CD8-positive, alpha-beta memory T cell (primary cell): ENCODE results near the gene RASGRP2. TPM values are rescaled to one million over a fixed set of nuclear protein-coding genes. Genes with fewer than 3 reads are reported as not detected.

Experiments
- CTCF ChIA-PET: fragments of 350-600 bp; sonication (Branson Sonifier 250); formaldehyde crosslinking; loops from one replicate; lab custom pipeline; 2021; ENCODE audit warnings: antibody characterized with exemption; lab: Charles Lee
- POLR2A ChIA-PET: fragments of 350-600 bp; sonication (Branson Sonifier 250); formaldehyde crosslinking; loops from one replicate; lab custom pipeline; 2021; ENCODE audit warnings: antibody characterized with exemption; lab: Charles Lee
- DNase-seq, 5 donors: peaks; one replicate each; pipeline versions ENCODE4 v3.0.0 to v3.0.0-alpha.2; 2020 to 2022; ENCODE audit warnings: mixed read lengths in 1 of 5
- H3K27ac ChIP-seq: one replicate; pipeline ENCODE4 v1.7.0; 2013; ENCODE audit warnings: low read depth, mild to moderate bottlenecking, low read length, moderate library complexity
- H3K27me3 ChIP-seq: 2 replicates; pipeline ENCODE4 v1.7.0; 2013; ENCODE audit warnings: low read length, mild to moderate bottlenecking; ENCODE audit not compliant: insufficient read depth, poor library complexity, severe bottlenecking
- H3K36me3 ChIP-seq: 2 replicates; pipeline ENCODE4 v1.7.0; 2013; ENCODE audit warnings: mild to moderate bottlenecking, low read length, moderate library complexity; ENCODE audit not compliant: insufficient read depth
- H3K4me1 ChIP-seq: 2 replicates; pipeline ENCODE4 v1.7.0; 2013; ENCODE audit warnings: mild to moderate bottlenecking, low read length, moderate library complexity; ENCODE audit not compliant: insufficient read depth
- H3K4me3 ChIP-seq: 2 replicates; pipeline ENCODE4 v1.7.0; 2013; ENCODE audit warnings: mild to moderate bottlenecking, low read length
- H3K9me3 ChIP-seq: 2 replicates; pipeline ENCODE4 v1.7.0; 2013; ENCODE audit warnings: mild to moderate bottlenecking, low read length
- H3K27ac Mint-ChIP-seq, 8 donors: one replicate each; pipeline ENCODE4 v1.8.0; 2020 to 2021; ENCODE audit warnings: mixed read lengths in 8 of 8, mild to moderate bottlenecking in 6 of 8, inconsistent platforms in 3 of 8, moderate library complexity in 3 of 8
- H3K27me3 Mint-ChIP-seq, 2 donors: one replicate each; pipeline ENCODE4 v1.8.0; 2020 to 2021; ENCODE audit warnings: mixed read lengths in 2 of 2, mild to moderate bottlenecking in 1 of 2, moderate library complexity in 1 of 2
- H3K36me3 Mint-ChIP-seq, 3 donors: one replicate each; pipeline ENCODE4 v1.8.0; 2020 to 2021; ENCODE audit warnings: mixed read lengths in 3 of 3, inconsistent platforms in 1 of 3, mild to moderate bottlenecking in 1 of 3
- H3K4me1 Mint-ChIP-seq, 3 donors: one replicate each; pipeline ENCODE4 v1.8.0; 2020 to 2021; ENCODE audit warnings: mixed read lengths in 3 of 3, inconsistent platforms in 1 of 3, mild to moderate bottlenecking in 1 of 3
- H3K4me3 Mint-ChIP-seq, 7 donors: one replicate each; pipeline ENCODE4 v1.8.0; 2020 to 2021; ENCODE audit warnings: mixed read lengths in 7 of 7, mild to moderate bottlenecking in 6 of 7, moderate library complexity in 4 of 7, inconsistent platforms in 2 of 7
- H3K9me3 Mint-ChIP-seq, 5 donors: one replicate each; pipeline ENCODE4 v1.8.0; 2020 to 2022; ENCODE audit warnings: mixed read lengths in 5 of 5, mild to moderate bottlenecking in 3 of 5, moderate library complexity in 2 of 5, inconsistent platforms in 1 of 5
- polyA plus RNA-seq: library from polyadenylated mRNA; unstranded; fragments of 300-500 nt; fragmentation: Illumina TruSeq; gene quantifications from one replicate; pipeline ENCODE4 v1.2.3, GENCODE V29; 2021
- total RNA-seq, 2 experiments: library from RNA; stranded (reverse); gene quantifications; one replicate each; pipeline ENCODE4 v1.2.3, GENCODE V29; 2021

The RASGRP2 gene
- total and polyA plus RNA-seq, 3 experiments from 2014 or later: 30.2 to 145 (median 33.5) TPM

GRCh38 chr11:64694821-64695365, 49.0 kb downstream of the RASGRP2 start:
- ChIA-PET POLR2A (no interaction called here), CTCF (interaction anchor here (0.6 kb wide), 1 partner anchor 84 kb away, joined by 3 read pairs; the partner anchor contains the start of gene SF1)
- Histone ChIP-seq H3K4me1 (no peaks in the 10 kb centered on the region), H3K27ac (no peak overlapping the region), H3K9me3 (no peaks in the 10 kb centered on the region), H3K4me3 (no peak overlapping the region), H3K27me3 (peaks cover 31% of the 10 kb centered on the region), H3K36me3 (no peaks in the 10 kb centered on the region)
- H3K9me3 Mint-ChIP-seq: no peaks in the 10 kb centered on the region
- H3K27ac Mint-ChIP-seq: peak overlapping the region in 2 of 8 donors; percentile 51 to 88
- no peak overlapping the region for H3K4me3 Mint-ChIP-seq
- H3K27me3 Mint-ChIP-seq: peaks cover 27 to 56% of the 10 kb centered on the region in 2 donors
- DNase-seq: no peak
- peaks cover 6 to 10% (median 8%) of the 10 kb centered on the region in 3 donors for H3K4me1 Mint-ChIP-seq
- peaks cover 0 to 2% (median 0%) of the 10 kb centered on the region in 3 donors for H3K36me3 Mint-ChIP-seq

GRCh38 chr11:64694026-64694755, 49.8 kb downstream of the RASGRP2 start:
- Mint-ChIP-seq H3K4me1 (peaks cover 6 to 11% (median 9%) of the 10 kb centered on the region in 3 donors), H3K4me3 (no peak overlapping the region), H3K36me3 (peaks cover 0 to 2% (median 0%) of the 10 kb centered on the region in 3 donors), H3K27me3 (peaks cover 30 to 56% of the 10 kb centered on the region in 2 donors), H3K27ac (no peak overlapping the region), H3K9me3 (no peaks in the 10 kb centered on the region)
- H3K27me3 ChIP-seq: peaks cover 31% of the 10 kb centered on the region
- no peaks in the 10 kb centered on the region for H3K36me3 ChIP-seq
- POLR2A ChIA-PET: no interaction called here
- DNase-seq: no peak
- H3K4me3 ChIP-seq: no peak overlapping the region
- H3K9me3 ChIP-seq: no peaks in the 10 kb centered on the region
- no peaks in the 10 kb centered on the region for H3K4me1 ChIP-seq
- CTCF ChIA-PET: interaction anchor here (0.6 kb wide), 1 partner anchor 84 kb away, joined by 3 read pairs; the partner anchor contains the start of gene SF1
- no peak overlapping the region for H3K27ac ChIP-seq

- H3K36me3 ChIP-seq: no peaks in the 10 kb centered on the region
- H3K27me3 ChIP-seq: peaks cover 31% of the 10 kb centered on the region
- ChIA-PET CTCF (no interaction called here), POLR2A (no interaction called here)
- H3K4me1 ChIP-seq: peaks cover 9% of the 10 kb centered on the region
- no peak overlapping the region for H3K4me3 ChIP-seq
- Mint-ChIP-seq H3K36me3 (peaks cover 0 to 2% (median 0%) of the 10 kb centered on the region in 3 donors), H3K9me3 (no peaks in the 10 kb centered on the region), H3K4me1 (peaks cover 9 to 25% (median 22%) of the 10 kb centered on the region in 3 donors), H3K27me3 (peaks cover 30 to 56% of the 10 kb centered on the region in 2 donors), H3K27ac (peak overlapping the region in 1 of 8 donors; percentile 57), H3K4me3 (no peak overlapping the region)
- no peak overlapping the region for H3K27ac ChIP-seq
- no peaks in the 10 kb centered on the region for H3K9me3 ChIP-seq
- no peak for DNase-seq
Measured at GRCh38 chr11:64692764-64693331, 51.1 kb downstream of the RASGRP2 start.

GRCh38 chr11:64691543-64691942, 52.4 kb downstream of the RASGRP2 start:
- no peak overlapping the region for H3K27ac ChIP-seq
- Mint-ChIP-seq H3K4me3 (no peak overlapping the region), H3K27ac (no peak overlapping the region), H3K27me3 (peaks cover 30 to 56% of the 10 kb centered on the region in 2 donors), H3K4me1 (peaks cover 9 to 27% (median 24%) of the 10 kb centered on the region in 3 donors), H3K9me3 (no peaks in the 10 kb centered on the region), H3K36me3 (peaks cover 0 to 2% (median 0%) of the 10 kb centered on the region in 3 donors)
- no peak overlapping the region for H3K4me3 ChIP-seq
- H3K9me3 ChIP-seq: no peaks in the 10 kb centered on the region
- peaks cover 9% of the 10 kb centered on the region for H3K4me1 ChIP-seq
- peaks cover 29% of the 10 kb centered on the region for H3K27me3 ChIP-seq
- DNase-seq: no peak
- H3K36me3 ChIP-seq: no peaks in the 10 kb centered on the region
- CTCF ChIA-PET: interaction anchor here (0.5 to 1.0 kb wide), 2 partner anchors 77 to 142 kb away, joined by 3 read pairs; no protein-coding TSS in a partner anchor
- POLR2A ChIA-PET: no interaction called here

GRCh38 chr11:64690235-64690634, 53.7 kb downstream of the RASGRP2 start:
- Histone ChIP-seq H3K27me3 (peaks cover 25% of the 10 kb centered on the region), H3K27ac (no peak overlapping the region), H3K4me3 (no peak overlapping the region), H3K36me3 (no peaks in the 10 kb centered on the region), H3K9me3 (no peaks in the 10 kb centered on the region), H3K4me1 (peaks cover 9% of the 10 kb centered on the region)
- ChIA-PET CTCF (interaction anchor here (2.1 kb wide), 1 partner anchor 52 kb away, joined by 21 read pairs; no protein-coding TSS in a partner anchor), POLR2A (no interaction called here)
- Mint-ChIP-seq H3K4me3 (no peak overlapping the region), H3K9me3 (no peaks in the 10 kb centered on the region), H3K27me3 (peaks cover 26 to 46% of the 10 kb centered on the region in 2 donors), H3K4me1 (peaks cover 9 to 27% (median 24%) of the 10 kb centered on the region in 3 donors), H3K36me3 (no peaks in the 10 kb centered on the region), H3K27ac (peak overlapping the region in 1 of 8 donors; percentile 33)
- no peak for DNase-seq

- DNase-seq: peak; percentile 83 to 92 (median 87)
- peak overlapping the region; percentile 39 for H3K4me3 ChIP-seq
- no peaks in the 10 kb centered on the region for H3K9me3 ChIP-seq
- H3K4me1 ChIP-seq: peaks cover 9% of the 10 kb centered on the region
- peak overlapping the region in 6 of 8 donors; percentile 1 to 81 (median 27) for H3K27ac Mint-ChIP-seq
- H3K4me1 Mint-ChIP-seq: peaks cover 9 to 27% (median 24%) of the 10 kb centered on the region in 3 donors
- no peak overlapping the region for H3K27ac ChIP-seq
- H3K4me3 Mint-ChIP-seq: peak overlapping the region in 6 of 7 donors; percentile 55 to 82 (median 66)
- H3K27me3 Mint-ChIP-seq: peaks cover 23 to 29% of the 10 kb centered on the region in 2 donors
- CTCF ChIA-PET: interaction anchor here (0.6 to 2.3 kb wide), 29 partner anchors 9 to 433 kb away, joined by 3 to 28 read pairs (median 4); partner anchors contain the start of genes FAU, MRPL49, NRXN2 and PRDX5
- no peaks in the 10 kb centered on the region for H3K36me3 Mint-ChIP-seq
- H3K9me3 Mint-ChIP-seq: no peaks in the 10 kb centered on the region
- H3K27me3 ChIP-seq: peaks cover 17% of the 10 kb centered on the region
- POLR2A ChIA-PET: interaction anchor here (0.6 to 1.4 kb wide), 4 partner anchors 34 to 84 kb away, joined by 3 to 5 read pairs (median 3); partner anchors contain the start of gene NRXN2
- no peaks in the 10 kb centered on the region for H3K36me3 ChIP-seq
Measured at GRCh38 chr11:64688534-64688982, 55.4 kb downstream of the RASGRP2 start.

GRCh38 chr11:64687643-64688533, 56.1 kb downstream of the RASGRP2 start:
- Mint-ChIP-seq H3K36me3 (no peaks in the 10 kb centered on the region), H3K4me1 (peaks cover 9 to 25% (median 23%) of the 10 kb centered on the region in 3 donors), H3K4me3 (peak overlapping the region in 4 of 7 donors; percentile 33 to 82 (median 66)), H3K9me3 (no peaks in the 10 kb centered on the region), H3K27me3 (peaks cover 17 to 23% of the 10 kb centered on the region in 2 donors), H3K27ac (peak overlapping the region in 4 of 8 donors; percentile 1 to 41 (median 27))
- H3K4me1 ChIP-seq: peaks cover 9% of the 10 kb centered on the region
- H3K27ac ChIP-seq: no peak overlapping the region
- H3K9me3 ChIP-seq: no peaks in the 10 kb centered on the region
- CTCF ChIA-PET: interaction anchor here (0.7 to 2.3 kb wide), 22 partner anchors 9 to 434 kb away, joined by 3 to 28 read pairs (median 5); partner anchors contain the start of genes FAU, MRPL49, NRXN2 and PRDX5
- peaks cover 12% of the 10 kb centered on the region for H3K27me3 ChIP-seq
- DNase-seq: no peak
- POLR2A ChIA-PET: interaction anchor here (1.0 to 1.4 kb wide), 2 partner anchors 35 to 55 kb away, joined by 3 to 5 read pairs; partner anchors contain the start of gene NRXN2
- no peak overlapping the region for H3K4me3 ChIP-seq
- H3K36me3 ChIP-seq: no peaks in the 10 kb centered on the region
